Head of caudate nucleus (tissue), 42 donors: ENCODE data around the gene PPM1D.
"Not testable (repeated sequence)": the region's sequence is repeated elsewhere in the genome, so short reads cannot be mapped to it uniquely, and the experiment has no call there.

Experiments used
- DNase-seq, 42 donors: peaks; one replicate each; pipeline versions ENCODE4 v3.0.0 to v3.0.0-alpha.2; 2020 to 2021; ENCODE audit warnings: mixed read lengths in 7 of 42
- intact Hi-C: fragments of 100-400 bp; cut with DNase I; formaldehyde crosslinking; loops from one replicate; pipeline ENCODE4 v1.15.0; 2022

PPM1D gene

GRCh38 chr17:60613325-60613724 lies 13.3 kb downstream of the PPM1D start:
- no peak for DNase-seq
- intact Hi-C loops: no loop called here

GRCh38 chr17:60613796-60614195 lies 13.8 kb downstream of the PPM1D start:
- intact Hi-C loops, DNase-seq: not testable (repeated sequence)

DNA sequence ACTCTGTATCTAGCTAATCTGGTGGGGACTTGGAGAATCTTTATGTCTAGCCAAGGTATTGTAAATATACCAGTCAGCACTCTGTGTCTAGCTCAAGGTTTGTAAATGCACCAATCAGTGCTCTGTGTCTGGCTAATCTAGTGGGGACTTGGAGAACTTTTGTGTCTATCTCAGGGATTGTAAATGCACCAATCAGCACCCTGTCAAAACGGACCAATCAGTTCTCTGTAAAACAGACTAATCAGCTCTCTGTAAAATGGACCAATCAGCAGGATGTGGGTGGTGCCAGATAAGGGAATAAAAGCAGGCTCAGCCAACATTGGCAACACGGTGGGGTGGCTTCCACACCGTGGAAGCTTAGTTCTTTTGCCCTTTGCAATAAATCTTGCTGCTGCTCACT lies 14.3 kb downstream of the PPM1D start:
- intact Hi-C loops: not testable (repeated sequence)

DNA sequence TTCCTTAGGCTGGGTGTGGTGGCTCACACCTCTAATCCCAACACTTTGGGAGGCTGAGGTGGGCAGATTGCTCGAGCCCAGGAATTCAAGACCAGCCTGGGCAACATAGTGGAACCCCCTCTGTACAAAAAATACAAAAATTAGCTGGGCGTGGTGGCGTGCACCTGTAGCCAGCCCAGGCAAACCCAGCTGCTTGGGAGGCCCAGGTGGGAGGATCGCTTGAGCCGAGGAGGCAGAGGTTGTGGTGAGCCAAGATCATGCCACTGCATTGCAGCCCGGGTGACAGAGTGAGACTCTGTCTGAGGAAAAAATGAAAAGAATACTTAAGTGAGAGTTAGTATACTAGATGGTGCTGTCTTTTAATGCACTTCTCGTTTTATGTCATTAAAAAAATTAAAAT lies 15.1 kb downstream of the PPM1D start:
- intact Hi-C loops: no loop called here
- DNase-seq: no peak

More for the DNA sequence above, 14.3 kb downstream of the PPM1D start:
- not testable (repeated sequence) for DNase-seq

GRCh38 chr17:60615840-60616239 lies 15.8 kb downstream of the PPM1D start:
- no peak for DNase-seq
- intact Hi-C loops: no loop called here

DNA sequence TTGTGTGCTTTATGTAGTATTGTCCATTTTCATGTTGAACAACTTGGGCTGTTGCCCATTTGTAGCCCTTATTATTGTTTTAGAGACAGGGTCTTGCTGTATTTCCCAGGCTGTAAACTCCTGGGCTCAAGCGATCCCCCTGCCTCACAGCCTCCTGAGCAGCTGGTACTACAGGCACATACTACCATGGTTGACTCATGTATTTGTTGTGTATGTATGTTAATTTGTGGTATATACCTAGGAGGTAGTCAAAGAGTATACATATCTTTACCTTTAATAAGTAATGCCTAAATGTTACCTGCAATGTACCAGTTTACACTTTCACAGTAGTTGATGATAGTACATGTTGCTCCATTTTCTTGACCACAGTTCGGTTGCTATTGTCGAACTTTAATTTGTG lies 18.1 kb downstream of the PPM1D start:
- DNase-seq: no peak
- intact Hi-C loops: no loop called here

DNA sequence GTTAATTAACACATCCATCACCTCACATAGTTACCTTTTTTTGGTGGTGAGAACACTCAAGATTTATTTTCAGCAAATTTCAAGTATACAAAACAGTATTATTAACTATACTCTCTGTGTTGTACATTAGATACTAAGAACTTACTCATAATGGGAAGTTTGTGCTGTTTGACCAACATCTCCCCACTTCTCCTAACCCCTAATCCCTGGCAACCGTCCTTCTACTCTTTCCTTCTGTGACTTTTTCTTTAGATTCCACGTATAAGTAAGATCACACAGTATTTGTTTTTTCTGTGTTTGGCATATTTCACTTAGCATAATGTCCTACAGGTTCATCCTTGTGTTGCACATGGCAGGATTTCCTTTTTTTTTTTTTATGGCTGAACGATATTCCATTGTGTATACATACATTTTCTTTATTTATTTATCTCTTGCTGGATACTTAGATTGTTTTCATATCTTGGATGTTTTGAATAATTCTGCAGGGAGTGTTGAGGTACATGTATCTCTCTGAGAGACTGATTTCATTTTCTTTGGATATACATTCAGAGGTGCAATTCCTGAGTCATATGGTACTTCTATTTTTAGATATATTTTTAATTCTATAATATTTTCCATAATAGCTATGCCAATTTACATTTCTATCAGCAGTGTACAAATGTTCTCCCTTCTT lies 19.0 kb downstream of the PPM1D start:
- DNase-seq: no peak
- intact Hi-C loops: no loop called here

DNA sequence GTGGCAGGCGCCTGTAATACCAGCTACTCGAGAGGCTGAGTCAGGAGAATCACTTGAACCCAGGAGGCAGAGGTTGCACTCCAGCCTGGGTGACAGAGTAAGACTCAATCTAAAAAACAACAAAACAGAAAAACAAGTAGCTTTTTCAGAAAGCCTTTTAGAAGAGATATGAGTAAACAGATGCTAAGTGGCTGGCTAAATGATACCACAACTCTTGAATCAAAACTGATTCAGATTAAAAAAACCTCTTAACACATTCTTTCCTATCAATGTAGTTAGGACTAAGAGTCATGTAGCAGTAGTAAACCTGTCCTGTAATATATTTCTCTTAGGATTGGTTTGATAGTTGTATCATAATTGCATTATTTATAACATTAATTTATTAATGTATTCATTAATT lies 23.0 kb downstream of the PPM1D start:
- no peak for DNase-seq
- intact Hi-C loops: no loop called here

DNA sequence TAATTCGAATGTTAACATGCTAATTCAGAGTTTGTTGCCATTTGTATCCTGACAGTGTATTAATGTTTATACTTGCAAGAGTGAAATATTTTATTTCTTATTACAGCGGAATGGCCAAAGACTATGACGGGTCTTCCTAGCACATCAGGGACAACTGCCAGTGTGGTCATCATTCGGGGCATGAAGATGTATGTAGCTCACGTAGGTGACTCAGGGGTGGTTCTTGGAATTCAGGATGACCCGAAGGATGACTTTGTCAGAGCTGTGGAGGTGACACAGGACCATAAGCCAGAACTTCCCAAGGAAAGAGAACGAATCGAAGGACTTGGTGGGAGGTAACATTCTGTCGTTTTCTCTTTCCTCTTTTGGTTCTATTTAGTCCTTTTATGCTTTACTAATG lies 23.4 kb downstream of the PPM1D start:
- intact Hi-C loops: no loop called here
- DNase-seq: no peak

DNA sequence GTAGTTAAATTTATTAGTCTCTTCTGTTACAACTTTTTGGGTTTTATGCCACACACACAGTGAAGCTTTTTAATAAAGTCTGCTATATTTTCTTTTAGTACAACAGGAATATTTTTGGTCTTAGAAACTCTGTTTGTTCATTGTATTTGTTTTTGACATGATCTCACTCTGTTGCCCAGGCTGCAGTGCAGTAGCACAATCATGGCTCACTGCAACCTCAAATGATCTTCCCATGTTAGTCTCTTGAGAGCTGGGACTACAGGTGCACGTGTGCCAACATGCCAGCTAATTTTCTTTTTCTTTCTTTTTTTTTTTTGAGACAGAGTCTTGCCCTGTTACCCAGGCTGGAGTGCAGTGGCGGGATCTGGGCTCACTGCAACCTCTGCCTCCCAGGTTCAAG lies 27.1 kb downstream of the PPM1D start:
- intact Hi-C loops: no loop called here
- no peak for DNase-seq

DNA sequence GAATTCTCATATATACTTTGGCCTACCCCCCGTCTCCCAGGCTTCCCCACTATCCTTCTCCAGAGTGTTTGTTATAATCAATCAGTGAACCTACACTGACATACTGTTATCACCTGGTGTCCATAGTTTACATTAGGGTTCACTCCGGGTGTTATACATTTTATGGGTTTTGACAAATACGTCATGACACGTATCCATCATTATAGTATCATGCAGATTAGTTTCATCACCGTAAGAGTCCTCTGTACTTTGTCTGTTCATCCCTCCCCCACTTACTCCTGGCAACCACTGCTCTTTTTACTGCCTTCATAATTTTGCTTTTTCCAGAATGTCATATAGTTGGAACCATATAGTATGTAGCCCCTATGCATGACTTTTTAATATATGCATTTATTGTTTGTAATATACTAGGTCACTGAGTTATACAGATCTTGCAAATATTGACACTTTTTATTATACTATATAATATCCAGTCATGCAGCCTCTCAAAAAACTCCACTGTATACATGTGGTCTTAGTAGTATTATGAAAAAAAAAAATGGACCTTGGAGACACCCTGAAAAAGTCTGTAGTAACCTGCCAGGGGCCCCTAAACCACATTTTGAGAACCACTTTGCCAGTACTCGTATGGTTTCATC lies 28.4 kb downstream of the PPM1D start:
- DNase-seq: no peak
- intact Hi-C loops: no loop called here

DNA sequence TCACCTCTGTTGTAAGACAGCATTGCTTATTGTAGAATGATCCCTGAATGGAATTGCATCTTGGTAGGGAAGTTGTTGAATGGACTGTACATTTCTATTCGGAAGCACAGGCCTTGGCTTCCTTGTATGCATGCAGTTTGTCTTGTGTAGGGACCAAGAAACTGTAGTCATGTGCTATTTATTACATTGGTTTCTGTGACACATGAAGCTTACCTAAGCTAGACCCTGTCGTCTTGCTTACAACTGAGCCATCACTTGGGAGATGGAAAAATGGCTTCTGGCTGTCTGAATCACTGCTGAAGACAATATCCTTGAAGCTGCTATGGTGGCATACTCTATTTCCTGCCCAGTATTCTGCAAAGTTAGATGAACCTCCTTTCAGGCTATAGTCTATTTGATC lies 29.1 kb downstream of the PPM1D start:
- intact Hi-C loops: no loop called here
- no peak for DNase-seq

GRCh38 chr17:60630352-60630751 lies 30.4 kb downstream of the PPM1D start:
- DNase-seq: peak in 14 of 42 donors; percentile 13 to 76 (median 37)
- intact Hi-C loops: loop anchor here (10.0 kb wide), 1 partner anchor 206 kb away; the partner anchor contains the start of gene CHCT1

DNA sequence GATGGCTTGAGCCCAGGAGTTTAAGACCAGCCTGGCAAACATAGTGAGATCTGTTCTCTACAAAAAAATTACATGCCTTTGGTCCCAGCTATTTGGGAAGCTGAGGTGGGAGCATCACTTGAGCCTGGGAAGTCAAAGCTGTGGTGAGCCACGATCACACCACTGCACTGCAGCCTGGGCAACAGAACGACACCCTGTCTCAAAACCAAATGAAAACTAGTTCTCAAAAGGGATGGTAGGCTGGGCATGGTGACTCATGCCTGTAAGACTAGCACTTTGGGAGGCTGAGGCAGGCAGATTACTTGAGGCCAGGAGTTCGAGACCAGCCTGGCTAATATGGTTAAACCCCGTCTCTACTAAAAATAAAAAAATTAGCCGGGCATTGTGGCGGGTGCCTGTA lies 31.1 kb downstream of the PPM1D start:
- intact Hi-C loops: loop anchor here (10.0 kb wide), 1 partner anchor 206 kb away; the partner anchor contains the start of gene CHCT1
- no peak for DNase-seq

DNA sequence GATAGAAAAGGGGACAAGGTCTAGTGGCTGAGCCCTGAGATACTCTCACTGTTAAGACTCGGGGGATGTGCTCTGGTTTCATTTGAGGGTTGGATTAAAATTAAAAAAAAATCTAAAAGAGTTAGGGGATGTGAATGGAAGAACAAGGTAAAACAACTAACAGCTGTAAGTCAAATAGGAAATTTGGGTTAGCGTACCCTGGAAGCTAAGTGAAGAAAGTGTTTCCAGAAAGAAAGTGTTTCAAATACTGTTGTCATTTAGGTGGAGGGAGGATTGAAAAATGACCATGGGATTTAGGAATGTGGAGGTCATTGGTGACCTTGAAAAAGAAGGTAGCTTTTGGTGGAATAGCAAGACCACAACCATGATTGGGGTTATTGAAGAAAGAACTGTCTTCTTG lies 37.7 kb downstream of the PPM1D start:
- no peak for DNase-seq
- intact Hi-C loops: loop anchor here (5.0 to 10.0 kb wide), 2 partner anchors 65 to 213 kb away; partner anchors contain the start of gene CHCT1

GRCh38 chr17:60639019-60639330 lies 39.0 kb downstream of the PPM1D start:
- intact Hi-C loops: loop anchor here (5.0 to 10.0 kb wide), 2 partner anchors 67 to 214 kb away; partner anchors contain the start of gene CHCT1

GRCh38 chr17:60640503-60640902 lies 40.5 kb downstream of the PPM1D start:
- intact Hi-C loops: no loop called here
- DNase-seq: no peak

More at GRCh38 chr17:60639019-60639330, 39.0 kb downstream of the PPM1D start:
- no peak for DNase-seq

- intact Hi-C loops: no loop called here
- no peak for DNase-seq
Measured at GRCh38 chr17:60641126-60641525, 41.1 kb downstream of the PPM1D start.

GRCh38 chr17:60641810-60642220 lies 41.8 kb downstream of the PPM1D start:
- intact Hi-C loops: no loop called here
- DNase-seq: peak in 40 of 42 donors; percentile 33 to 93 (median 80)

DNA sequence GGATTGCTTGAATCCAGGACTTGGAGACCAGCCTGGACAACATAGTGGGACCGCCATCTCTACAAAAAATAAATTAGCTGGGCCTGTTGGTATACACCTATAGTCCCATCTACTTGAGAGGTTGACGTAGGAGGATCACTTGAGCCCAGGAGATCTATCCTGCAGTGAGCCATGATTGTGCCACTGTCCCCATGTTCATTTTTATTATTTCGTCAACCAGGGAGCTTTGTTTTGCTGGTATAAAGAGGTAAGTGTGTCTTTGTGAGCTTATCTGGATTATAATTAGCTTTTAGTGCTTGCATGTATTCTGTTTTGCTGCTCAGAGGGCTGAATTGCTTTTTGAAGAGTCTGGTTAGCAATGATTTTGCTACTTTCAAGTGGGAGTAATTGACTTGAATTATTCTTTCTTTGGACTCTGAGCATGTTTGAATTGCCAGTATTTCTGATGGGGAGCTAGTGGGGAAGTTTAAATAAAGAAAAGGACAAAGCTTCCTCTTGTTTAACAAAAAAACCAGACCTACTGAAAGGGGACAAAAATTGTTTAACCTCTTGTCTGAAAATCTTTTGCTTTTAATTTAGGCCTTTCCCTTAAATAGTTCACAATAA lies 46.0 kb downstream of the PPM1D start:
- DNase-seq: no peak
- intact Hi-C loops: no loop called here
